ENCODE measurements around the gene PLEK2. TPM values are rescaled to one million over a fixed set of nuclear protein-coding genes. Genes with fewer than 3 reads are reported as not detected.
"Not testable (repeated sequence)": the region's sequence is repeated elsewhere in the genome, so short reads cannot be mapped to it uniquely, and the experiment has no call there.

PLEK2 gene
- total and polyA plus RNA-seq, 2 donors (not counting 3 experiments of a cell fraction or from before 2014, with no cell fraction given): 1.4 to 3.8 TPM

DNA sequence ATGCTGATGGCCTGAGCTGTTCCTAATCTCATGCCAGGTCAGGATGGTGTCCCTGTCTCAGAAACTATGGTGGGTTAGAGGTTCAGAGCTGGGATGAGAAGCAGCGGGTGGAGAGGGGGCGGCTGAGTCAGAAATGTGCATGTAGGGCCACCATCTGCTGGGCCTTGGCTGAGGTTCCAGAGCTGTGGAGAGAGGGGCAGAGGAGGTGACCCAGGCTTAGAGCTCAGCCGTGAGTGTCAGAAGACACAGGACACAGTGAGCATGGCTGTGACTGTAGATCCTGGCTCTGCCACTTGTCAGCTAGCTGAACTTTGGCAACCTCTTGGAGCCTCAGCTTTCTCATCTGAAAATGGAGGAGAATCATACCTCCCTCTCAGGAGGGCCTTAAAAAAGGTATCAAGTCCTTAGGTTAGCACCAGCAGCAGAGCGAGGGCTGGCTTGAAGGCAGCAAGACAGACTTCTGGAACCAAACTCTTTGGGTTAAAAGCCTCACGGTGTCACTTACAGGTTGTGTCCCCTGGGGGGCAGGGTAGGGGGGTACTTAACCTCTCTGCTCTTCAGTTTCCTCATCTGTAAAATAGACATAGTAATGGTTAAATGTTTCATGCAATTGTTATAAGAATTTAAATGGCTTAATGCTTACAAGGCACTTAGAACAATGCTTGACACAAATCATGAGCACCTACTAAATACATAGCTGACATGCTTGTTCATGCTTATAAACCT, 41.8 kb upstream of the PLEK2 start:
- CTCF ChIA-PET: interaction anchor here (0.6 to 1.3 kb wide), 4 partner anchors 9 to 118 kb away, joined by 3 to 5 read pairs (median 4); no protein-coding TSS in a partner anchor
- H3K9ac ChIP-seq (replicated peaks; ENCODE audit: extremely low read depth, insufficient read depth, low read length): no peak overlapping the region
- FAIRE-seq: no peak

DNA sequence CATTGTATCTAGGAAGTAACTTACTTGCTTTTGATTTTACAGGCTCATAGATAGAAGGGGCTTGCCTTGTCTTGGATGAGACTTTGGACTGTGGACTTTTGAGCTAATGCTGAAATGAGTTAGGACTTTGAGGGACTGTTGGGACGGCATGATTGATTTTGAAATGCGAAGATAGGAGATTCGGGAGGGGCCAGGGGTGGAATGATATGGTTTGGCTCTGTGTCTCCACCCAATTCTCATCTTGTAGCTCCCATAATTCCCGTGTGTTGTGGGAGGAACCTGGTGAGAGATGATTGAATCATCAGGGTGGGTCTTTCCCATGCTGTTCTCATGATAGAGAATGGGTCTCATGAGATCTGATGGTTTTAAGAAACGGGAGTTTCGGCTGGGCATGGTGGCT, 39.7 kb upstream of the PLEK2 start:
- H4K20me1 ChIP-seq (replicated peaks; ENCODE audit: control insufficient read depth, extremely low read depth, insufficient read depth, low read length); H3K27ac ChIP-seq (ENCODE audit: insufficient read depth, low read depth, low read length); FAIRE-seq; H3K36me3 ChIP-seq (ENCODE audit: control insufficient read depth in 2 of 2, extremely low read depth in 1 of 2, insufficient read depth in 2 of 2, low read length in 2 of 2); POLR2A ChIA-PET; H3K9me1 ChIP-seq (replicated peaks; ENCODE audit: control insufficient read depth, extremely low read depth, insufficient read depth, low read length); dilution Hi-C loops (cut with MboI; ENCODE audit: extremely low pct_ligation_motif_present, low sequenced_read_pairs); H3K4me2 ChIP-seq (ENCODE audit: insufficient read depth, low read length); DNase-seq (ENCODE audit: low read depth, low spot score); H3K9ac ChIP-seq (replicated peaks; ENCODE audit: extremely low read depth, insufficient read depth, low read length); BruUV-seq (replicated peaks); H3K4me1 ChIP-seq (ENCODE audit: control insufficient read depth, extremely low read depth, insufficient read depth, low read length); intact Hi-C loops (cut with micrococcal nuclease); H3K4me3 ChIP-seq (replicated peaks in 1 of 3; ENCODE audit: insufficient read depth in 1 of 3, low read depth in 1 of 3, low read length in 3 of 3); H3K79me2 ChIP-seq (ENCODE audit: control insufficient read depth, insufficient read depth, low read length); H2AFZ ChIP-seq (ENCODE audit: low read depth, low read length); H3K9me3 ChIP-seq (replicated peaks; ENCODE audit: control insufficient read depth, insufficient read depth, low read length); H3K27me3 ChIP-seq (ENCODE audit: control insufficient read depth in 2 of 2, insufficient read depth in 2 of 2, low read length in 2 of 2): not testable (repeated sequence)
- CTCF ChIA-PET: interaction anchor here (1.7 kb wide), 1 partner anchor 119 kb away, joined by 5 read pairs; no protein-coding TSS in a partner anchor

More for the DNA sequence above, 41.8 kb upstream of the PLEK2 start:
- intact Hi-C loops (cut with micrococcal nuclease) (no loop called here), dilution Hi-C loops (cut with MboI; ENCODE audit: extremely low pct_ligation_motif_present, low sequenced_read_pairs) (no loop called here)
- Histone ChIP-seq H3K27me3 (ENCODE audit: control insufficient read depth in 2 of 2, insufficient read depth in 2 of 2, low read length in 2 of 2) (peaks cover 6 to 10% of the 10 kb centered on the region in 2 experiments), H3K36me3 (ENCODE audit: control insufficient read depth in 2 of 2, extremely low read depth in 1 of 2, insufficient read depth in 2 of 2, low read length in 2 of 2) (no peaks in the 10 kb centered on the region), H3K9me3 (replicated peaks; ENCODE audit: control insufficient read depth, insufficient read depth, low read length) (no peaks in the 10 kb centered on the region), H4K20me1 (replicated peaks; ENCODE audit: control insufficient read depth, extremely low read depth, insufficient read depth, low read length) (no peaks in the 10 kb centered on the region), H3K9me1 (replicated peaks; ENCODE audit: control insufficient read depth, extremely low read depth, insufficient read depth, low read length) (no peaks in the 10 kb centered on the region), H3K79me2 (ENCODE audit: control insufficient read depth, insufficient read depth, low read length) (no peaks in the 10 kb centered on the region), H2AFZ (ENCODE audit: low read depth, low read length) (no peak overlapping the region), H3K27ac (ENCODE audit: insufficient read depth, low read depth, low read length) (no peak overlapping the region), H3K4me3 (replicated peaks in 1 of 3; ENCODE audit: insufficient read depth in 1 of 3, low read depth in 1 of 3, low read length in 3 of 3) (no peak overlapping the region), H3K4me2 (ENCODE audit: insufficient read depth, low read length) (no peak overlapping the region), H3K4me1 (ENCODE audit: control insufficient read depth, extremely low read depth, insufficient read depth, low read length) (no peaks in the 10 kb centered on the region)
- no TSS peak for BruUV-seq (replicated peaks)
- POLR2A ChIA-PET: no interaction called here
- TF ChIP-seq POLR2A (IDR thresholded peaks at IDR 0.05; ENCODE audit: low read depth, low read length): no peak
- TF ChIP-seq, protein P1, sequence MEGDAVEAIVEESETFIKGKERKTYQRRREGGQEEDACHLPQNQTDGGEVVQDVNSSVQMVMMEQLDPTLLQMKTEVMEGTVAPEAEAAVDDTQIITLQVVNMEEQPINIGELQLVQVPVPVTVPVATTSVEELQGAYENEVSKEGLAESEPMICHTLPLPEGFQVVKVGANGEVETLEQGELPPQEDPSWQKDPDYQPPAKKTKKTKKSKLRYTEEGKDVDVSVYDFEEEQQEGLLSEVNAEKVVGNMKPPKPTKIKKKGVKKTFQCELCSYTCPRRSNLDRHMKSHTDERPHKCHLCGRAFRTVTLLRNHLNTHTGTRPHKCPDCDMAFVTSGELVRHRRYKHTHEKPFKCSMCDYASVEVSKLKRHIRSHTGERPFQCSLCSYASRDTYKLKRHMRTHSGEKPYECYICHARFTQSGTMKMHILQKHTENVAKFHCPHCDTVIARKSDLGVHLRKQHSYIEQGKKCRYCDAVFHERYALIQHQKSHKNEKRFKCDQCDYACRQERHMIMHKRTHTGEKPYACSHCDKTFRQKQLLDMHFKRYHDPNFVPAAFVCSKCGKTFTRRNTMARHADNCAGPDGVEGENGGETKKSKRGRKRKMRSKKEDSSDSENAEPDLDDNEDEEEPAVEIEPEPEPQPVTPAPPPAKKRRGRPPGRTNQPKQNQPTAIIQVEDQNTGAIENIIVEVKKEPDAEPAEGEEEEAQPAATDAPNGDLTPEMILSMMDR (IDR thresholded peaks at IDR 0.05; ENCODE audit: extremely low read depth in 1 of 2, insufficient read depth in 1 of 2, low read depth in 1 of 2, low read length in 2 of 2): no peak
- TF ChIP-seq MYC (IDR thresholded peaks at IDR 0.05; ENCODE audit: low read depth, low read length): no peak
- no peak for TF ChIP-seq JUN (IDR thresholded peaks at IDR 0.05; ENCODE audit: borderline replicate concordance, insufficient read depth, insufficient read length, low read depth)
- no peak for TF ChIP-seq GATA2 (IDR thresholded peaks at IDR 0.05; ENCODE audit: insufficient read depth, insufficient read length, low read depth, low read length)
- no peak for TF ChIP-seq EZH2 (IDR thresholded peaks at IDR 0.05; ENCODE audit: borderline replicate concordance, low read depth, low read length, severe bottlenecking)
- TF ChIP-seq FOS (IDR thresholded peaks at IDR 0.05; ENCODE audit: borderline replicate concordance, insufficient read depth, low read length): no peak
- no peak for TF ChIP-seq POLR2AphosphoS5 (IDR thresholded peaks at IDR 0.05; ENCODE audit: insufficient read depth, low read depth, low read length)
- TF ChIP-seq, protein P2, sequence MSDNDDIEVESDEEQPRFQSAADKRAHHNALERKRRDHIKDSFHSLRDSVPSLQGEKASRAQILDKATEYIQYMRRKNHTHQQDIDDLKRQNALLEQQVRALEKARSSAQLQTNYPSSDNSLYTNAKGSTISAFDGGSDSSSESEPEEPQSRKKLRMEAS (IDR thresholded peaks at IDR 0.05; ENCODE audit: insufficient read depth, insufficient read length): no peak
- no peak for DNase-seq (ENCODE audit: low read depth, low spot score)
